WTC11 (cell line): ENCODE results near the gene ARL5B. TPM values are rescaled to one million over a fixed set of nuclear protein-coding genes. Genes with fewer than 3 reads are reported as not detected.

Experiments used
- ATAC-seq: fragments of 200-7000 bp; cut with Tn5 transposase; 2 replicates; pipeline ENCODE4 v1.10.0; 2021; ENCODE audit warnings: mild to moderate bottlenecking, moderate library complexity
- CTCF ChIA-PET: fragments of 300-600 bp; sonication (Branson Sonifier 250); formaldehyde crosslinking; loops from one replicate; lab custom pipeline; 2021; ENCODE audit warnings: antibody characterized with exemption; lab: Charles Lee
- POLR2A ChIA-PET: fragments of 350-600 bp; sonication (Branson Sonifier 250); formaldehyde crosslinking; loops from one replicate; lab custom pipeline; 2021; ENCODE audit warnings: antibody characterized with exemption; lab: Charles Lee
- DNase-seq: peaks from one replicate; pipeline ENCODE4 v3.0.0; 2021; ENCODE audit warnings: low spot score
- H3K27ac Mint-ChIP-seq: 2 replicates; pipeline ENCODE4 v1.8.0; 2021; ENCODE audit warnings: mixed read lengths
- H3K27me3 Mint-ChIP-seq: 2 replicates; pipeline ENCODE4 v1.8.0; 2021; ENCODE audit warnings: low read depth, mild to moderate bottlenecking, moderate library complexity, mixed read lengths
- H3K36me3 Mint-ChIP-seq: 2 replicates; pipeline ENCODE4 v1.8.0; 2021; ENCODE audit warnings: mixed read lengths
- H3K4me1 Mint-ChIP-seq: 2 replicates; pipeline ENCODE4 v1.8.0; 2022; ENCODE audit warnings: mixed read lengths
- H3K4me3 Mint-ChIP-seq: 2 replicates; pipeline ENCODE4 v1.8.0; 2021; ENCODE audit warnings: mild to moderate bottlenecking, moderate library complexity, mixed read lengths
- H3K9me3 Mint-ChIP-seq: 2 replicates; pipeline ENCODE4 v1.8.0; 2021; ENCODE audit warnings: mixed read lengths
- ATF1 ChIP-seq: sonication (generic); formaldehyde crosslinking; IDR thresholded peaks from 2 replicates; pipeline ENCODE4 v1.8.1; 2023; ENCODE audit warnings: mild to moderate bottlenecking, moderate library complexity, missing genetic modification reagents
- ATF6 ChIP-seq: sonication (generic); formaldehyde crosslinking; IDR thresholded peaks from 2 replicates; pipeline ENCODE4 v1.8.1; 2023; ENCODE audit warnings: mild to moderate bottlenecking, missing genetic modification reagents
- CREB1 ChIP-seq: sonication (generic); formaldehyde crosslinking; IDR thresholded peaks from 2 replicates; pipeline ENCODE4 v1.8.0; 2023; ENCODE audit warnings: mild to moderate bottlenecking, missing genetic modification reagents
- E2F5 ChIP-seq: sonication (generic); formaldehyde crosslinking; IDR thresholded peaks from 2 replicates; pipeline ENCODE4 v1.8.1; 2022; ENCODE audit warnings: mild to moderate bottlenecking, moderate library complexity, missing genetic modification reagents
- ESRRA ChIP-seq: sonication (generic); formaldehyde crosslinking; IDR thresholded peaks from 2 replicates; pipeline ENCODE4 v1.8.1; 2022; ENCODE audit warnings: mild to moderate bottlenecking, missing genetic modification reagents, borderline replicate concordance
- ETV6 ChIP-seq: sonication (generic); formaldehyde crosslinking; IDR thresholded peaks from 2 replicates; pipeline ENCODE4 v1.8.1; 2022; ENCODE audit warnings: mild to moderate bottlenecking, missing genetic modification reagents
- HMGA2 ChIP-seq: fragments of 250-450 bp; sonication (Bioruptor Pico); IDR thresholded peaks from 2 replicates; pipeline ENCODE4 v1.4.0; 2021; ENCODE audit warnings: mild to moderate bottlenecking, moderate library complexity
- IRF1 ChIP-seq: sonication (generic); formaldehyde crosslinking; IDR thresholded peaks from 2 replicates; pipeline ENCODE4 v1.8.0; 2023; ENCODE audit warnings: missing genetic modification reagents
- IRF2 ChIP-seq: sonication (generic); formaldehyde crosslinking; IDR thresholded peaks from 2 replicates; pipeline ENCODE4 v1.8.0; 2022; ENCODE audit warnings: low read depth, missing genetic modification reagents, borderline replicate concordance
- MAX ChIP-seq: sonication (generic); formaldehyde crosslinking; IDR thresholded peaks from 2 replicates; pipeline ENCODE4 v1.8.0; 2022; ENCODE audit warnings: mild to moderate bottlenecking, missing genetic modification reagents
- MLX ChIP-seq: sonication (generic); formaldehyde crosslinking; IDR thresholded peaks from 2 replicates; pipeline ENCODE4 v1.8.1; 2023; ENCODE audit warnings: mild to moderate bottlenecking, missing genetic modification reagents, moderate library complexity
- MXD4 ChIP-seq: fragments of 250-450 bp; sonication (Bioruptor Pico); IDR thresholded peaks from 2 replicates; pipeline ENCODE4 v1.8.0; 2021; ENCODE audit warnings: mild to moderate bottlenecking, moderate library complexity, borderline replicate concordance
- PREB ChIP-seq: sonication (generic); formaldehyde crosslinking; IDR thresholded peaks from 2 replicates; pipeline ENCODE4 v1.8.1; 2022; ENCODE audit warnings: mild to moderate bottlenecking, missing genetic modification reagents, moderate library complexity, borderline replicate concordance
- RORB ChIP-seq: fragments of 250-450 bp; sonication (Bioruptor Pico); IDR thresholded peaks from 2 replicates; pipeline ENCODE4 v1.9.0; 2021; ENCODE audit warnings: mild to moderate bottlenecking
- SMAD4 ChIP-seq: sonication (generic); formaldehyde crosslinking; IDR thresholded peaks from 2 replicates; pipeline ENCODE4 v1.8.0; 2022; ENCODE audit warnings: mild to moderate bottlenecking, missing genetic modification reagents
- SP1 ChIP-seq: sonication (generic); formaldehyde crosslinking; conservative IDR thresholded peaks from 2 replicates; pipeline ENCODE4 v1.8.1; 2022; ENCODE audit warnings: missing genetic modification reagents
- STAT6 ChIP-seq: sonication (generic); formaldehyde crosslinking; conservative IDR thresholded peaks from 2 replicates; pipeline ENCODE4 v1.8.1; 2023; ENCODE audit warnings: mild to moderate bottlenecking, low read depth, missing genetic modification reagents, moderate library complexity
- TCF7 ChIP-seq: sonication (generic); formaldehyde crosslinking; IDR thresholded peaks from 2 replicates; pipeline ENCODE4 v1.8.0; 2022; ENCODE audit warnings: mild to moderate bottlenecking, low read depth, missing genetic modification reagents, moderate library complexity
- TEAD1 ChIP-seq: sonication (generic); formaldehyde crosslinking; IDR thresholded peaks from 2 replicates; pipeline ENCODE4 v1.8.0; 2022; ENCODE audit warnings: mild to moderate bottlenecking, missing genetic modification reagents
- ZNF281 ChIP-seq: sonication (generic); formaldehyde crosslinking; IDR thresholded peaks from 2 replicates; pipeline ENCODE4 v1.8.0; 2023; ENCODE audit warnings: mild to moderate bottlenecking, missing genetic modification reagents
- ZNF317 ChIP-seq: sonication (generic); formaldehyde crosslinking; IDR thresholded peaks from 2 replicates; pipeline ENCODE4 v1.8.1; 2023; ENCODE audit warnings: low read depth, mild to moderate bottlenecking, moderate library complexity, missing genetic modification reagents, borderline replicate concordance
- ZNF396 ChIP-seq: fragments of 250-450 bp; sonication (Bioruptor Pico); IDR thresholded peaks from 2 replicates; pipeline ENCODE4 v1.8.0; 2021; ENCODE audit warnings: mild to moderate bottlenecking, moderate library complexity, borderline replicate concordance
- ZNF512 ChIP-seq: sonication (generic); formaldehyde crosslinking; IDR thresholded peaks from 2 replicates; pipeline ENCODE4 v1.8.1; 2022; ENCODE audit warnings: missing genetic modification reagents, borderline replicate concordance
- total RNA-seq: library from RNA; stranded (reverse); gene quantifications from 3 replicates; pipeline ENCODE4 v1.2.3, GENCODE V29; 2021

The ARL5B gene
- total RNA-seq, 1 experiment from 2014 or later = 44.1 TPM

GRCh38 chr10:18651324-18652007 lies 7.8 kb upstream of the ARL5B start, which contains the start of gene NSUN6 (continued):
- no peak for TF ChIP-seq IRF2
- no peak for TF ChIP-seq IRF1
- no peak for TF ChIP-seq E2F5
- no peak for TF ChIP-seq ESRRA (CRISPR knock-in tag)
- no peak for TF ChIP-seq PREB
- no peak for TF ChIP-seq TCF7
- peak; percentile 62; the same call in 1 of the 2 replicates for TF ChIP-seq MAX (CRISPR knock-in tag)
- TF ChIP-seq ZNF512 (CRISPR knock-in tag) = no peak
- no peak for TF ChIP-seq SMAD4 (CRISPR knock-in tag)
- TF ChIP-seq HMGA2 (CRISPR knock-in tag) = no peak
- TF ChIP-seq ZNF396 (CRISPR knock-in tag) = no peak
- no peak for TF ChIP-seq MXD4 (CRISPR knock-in tag)
- no peak for TF ChIP-seq ZNF281
- 0 out of 2 replicates have a peak, but pooled peaks have one; percentile 62 for TF ChIP-seq CREB1 (CRISPR knock-in tag)
- TF ChIP-seq ATF1 (CRISPR knock-in tag) = no peak
- TF ChIP-seq ETV6 = peak; percentile 69; the same call in 1 of the 2 replicates
- no peak for TF ChIP-seq RORB (CRISPR knock-in tag)
- TF ChIP-seq SP1 = peak; percentile 91
- TF ChIP-seq MLX = no peak
- TF ChIP-seq ZNF317 = no peak
- TF ChIP-seq, all 79 proteins: peak for 10

GRCh38 chr10:18653112-18653511 lies 6.1 kb upstream of the ARL5B start:
- H3K9me3 Mint-ChIP-seq = no peaks in the 10 kb centered on the region
- ChIA-PET POLR2A (no interaction called here), CTCF (no interaction called here)
- H3K27me3 Mint-ChIP-seq = no peaks in the 10 kb centered on the region
- H3K36me3 Mint-ChIP-seq = peaks cover 7% of the 10 kb centered on the region; the same call in 1 of the 2 replicates
- H3K4me1 Mint-ChIP-seq = peaks cover 25% of the 10 kb centered on the region
- no peak overlapping the region; the same call in none of the 2 replicates for H3K4me3 Mint-ChIP-seq
- ATAC-seq (no peak), DNase-seq (no peak)
- H3K27ac Mint-ChIP-seq = no peak overlapping the region
- TF ChIP-seq ATF6 (CRISPR knock-in tag) (no peak), STAT6 (no peak), TEAD1 (no peak)
